Keratinocyte (primary cell): ENCODE measurements around the gene GFOD1.

Experiments
- CTCF ChIP-seq, 3 experiments: IDR thresholded peaks in 1 of 3; conservative IDR thresholded peaks in 1 of 3; optimal IDR thresholded peaks in 1 of 3; 2 replicates in 2 of 3; 3 replicates in 1 of 3; pipeline versions ENCODE3 to v1.5.1; 2011; ENCODE audit warnings: low read length in 3 of 3, mild to moderate bottlenecking in 3 of 3, moderate library complexity in 2 of 3, control low read depth in 1 of 3, inconsistent platforms in 1 of 3; ENCODE audit not compliant: insufficient read depth in 2 of 3; ENCODE audit errors: extremely low read depth in 1 of 3
- EZH2 ChIP-seq: IDR thresholded peaks from one replicate; pipeline ENCODE4 v1.6.1; 2012; ENCODE audit warnings: inconsistent platforms, mild to moderate bottlenecking, low read length, moderate library complexity

DNA sequence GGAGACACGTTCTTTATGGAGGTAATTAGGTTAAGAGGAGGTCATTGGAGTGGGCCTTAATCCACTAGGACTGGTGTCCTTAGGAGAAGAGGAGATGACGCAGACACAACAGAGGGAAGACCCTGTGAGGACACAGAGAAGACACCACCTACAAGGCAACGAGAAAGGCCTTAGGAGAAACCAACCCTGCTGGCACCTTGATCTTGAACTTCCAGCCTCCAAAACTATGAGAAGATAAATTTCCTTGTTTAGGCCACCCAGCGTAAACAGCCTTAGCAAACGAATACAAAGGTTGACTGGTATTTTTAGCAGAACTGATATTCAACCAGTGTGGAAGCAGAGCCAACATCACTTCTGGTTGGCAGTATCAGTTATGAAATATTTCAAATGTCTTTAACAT is 75.2 kb downstream of the GFOD1 start:
- TF ChIP-seq CTCF (optimal IDR thresholded peaks at IDR 0.05 in 1 of 3, IDR thresholded peaks at IDR 0.05 in 1 of 3, conservative IDR thresholded peaks at IDR 0.05 in 1 of 3; ENCODE audit: extremely low read depth in 1 of 3, insufficient read depth in 2 of 3, low read length in 3 of 3) (no peak), EZH2 (no peak)
